ENCODE measurements around the gene SRPRB.

The SRPRB gene

GRCh38 chr3:133781570-133781969, 24.0 kb upstream of the SRPRB start:
- TF ChIP-seq CTCF (conservative IDR thresholded peaks at IDR 0.05; ENCODE audit: low read length): no peak
- H3K4me3 ChIP-seq (ENCODE audit: low read length): no peak overlapping the region
- no peak for DNase-seq (ENCODE audit: low read depth)

GRCh38 chr3:133782454-133782853, 23.2 kb upstream of the SRPRB start:
- no peak overlapping the region for H3K4me3 ChIP-seq (ENCODE audit: low read length)
- TF ChIP-seq CTCF (conservative IDR thresholded peaks at IDR 0.05; ENCODE audit: low read length): no peak
- no peak for DNase-seq (ENCODE audit: low read depth)

- H3K4me3 ChIP-seq (ENCODE audit: low read length): no peak overlapping the region
- DNase-seq (ENCODE audit: low read depth): no peak
- no peak for TF ChIP-seq CTCF (conservative IDR thresholded peaks at IDR 0.05; ENCODE audit: low read length)
Measured at GRCh38 chr3:133783762-133784161, 21.9 kb upstream of the SRPRB start.

- no peak overlapping the region for H3K4me3 ChIP-seq (ENCODE audit: low read length)
Measured at GRCh38 chr3:133788024-133788423, 17.6 kb upstream of the SRPRB start.

GRCh38 chr3:133792171-133792763, 13.3 kb upstream of the SRPRB start:
- TF ChIP-seq CTCF (conservative IDR thresholded peaks at IDR 0.05; ENCODE audit: low read length): no peak
- H3K4me3 ChIP-seq (ENCODE audit: low read length): no peak overlapping the region
- no peak for DNase-seq (ENCODE audit: low read depth)

More at GRCh38 chr3:133788024-133788423, 17.6 kb upstream of the SRPRB start:
- no peak for DNase-seq (ENCODE audit: low read depth)
- no peak for TF ChIP-seq CTCF (conservative IDR thresholded peaks at IDR 0.05; ENCODE audit: low read length)

GRCh38 chr3:133797396-133798105, 8.1 kb upstream of the SRPRB start:
- no peak for TF ChIP-seq CTCF (conservative IDR thresholded peaks at IDR 0.05; ENCODE audit: low read length)
- no peak overlapping the region for H3K4me3 ChIP-seq (ENCODE audit: low read length)
- no peak for DNase-seq (ENCODE audit: low read depth)
